HCT116 (cell line): ENCODE results near the gene RYR2. TPM values are rescaled to one million over a fixed set of nuclear protein-coding genes. Genes with fewer than 3 reads are reported as not detected.

Source experiments
- ATAC-seq: fragments of 200-7000 bp; cut with Tn5 transposase; 2 replicates; pipeline ENCODE4 v1.9.1; 2020; ENCODE audit warnings: mild to moderate bottlenecking, moderate library complexity
- BruUV-seq: library from RNA; stranded (reverse); fragments of 400-500 nt; replicated peaks from 2 replicates; lab custom pipeline; 2021; lab: Mats Ljungman, UMichigan
- CTCF ChIA-PET: fragments of 300-600 bp; sonication (Branson Sonifier 250); formaldehyde crosslinking; loops from one replicate; lab custom pipeline; 2021; ENCODE audit warnings: antibody characterized with exemption; lab: Charles Lee
- POLR2A ChIA-PET: fragments of 300-600, 350-600 bp; sonication (Branson Sonifier 250); formaldehyde crosslinking; loops from one replicate; lab custom pipeline; 2021; ENCODE audit warnings: antibody characterized with exemption; lab: Charles Lee
- RAD21 ChIA-PET, 2 experiments: fragments of 300-600 bp; sonication (Branson Sonifier 250); formaldehyde crosslinking; loops; one replicate each; lab custom pipeline; 2023; ENCODE audit warnings: low total read pairs in 2 of 2; ENCODE audit not compliant: uncharacterized antibody in 2 of 2, unreplicated experiment in 2 of 2, low non-redundant PET in 1 of 2; lab: Charles Lee
- DNase-seq: peaks from one replicate; pipeline ENCODE4 v3.0.0-alpha.2; 2010; ENCODE audit warnings: low read depth, low spot score
- H2AFZ ChIP-seq: fragments of 200-600 bp; shearing (Covaris generic), sonication (generic); 2 replicates; pipeline ENCODE4 v1.6.1; 2017; ENCODE audit warnings: low read depth, mixed run types, mixed read lengths, antibody characterized with exemption, low read length; ENCODE audit not compliant: poor library complexity, severe bottlenecking
- H3K27ac ChIP-seq: 2 replicates; pipeline ENCODE4 v1.5.1; 2012; ENCODE audit warnings: low read depth, low read length
- H3K27me3 ChIP-seq: fragments of 200-600 bp; sonication (generic); 2 replicates; pipeline ENCODE4 v1.6.1; 2016; ENCODE audit warnings: mixed run types, low read length, mixed read lengths; ENCODE audit not compliant: insufficient read depth
- H3K36me3 ChIP-seq, 2 experiments: fragments of 200-500 bp in 1 of 2; fragments of 200-600 bp in 1 of 2; sonication (Bioruptor generic) in 1 of 2; sonication (generic) in 1 of 2; 2 replicates each; pipeline versions ENCODE4 v1.5.1 to v1.6.1; 2014 to 2016; ENCODE audit warnings: low read length in 2 of 2, inconsistent platforms in 1 of 2, mixed read lengths in 1 of 2, mixed run types in 1 of 2; ENCODE audit not compliant: insufficient read depth in 2 of 2, control insufficient read depth in 1 of 2
- H3K4me1 ChIP-seq, 2 experiments: fragments of 200-600 bp in 1 of 2; sonication (generic) in 1 of 2; 2 replicates each; pipeline versions ENCODE4 v1.5.1 to v1.6.1; 2012 to 2017; ENCODE audit warnings: low read length in 2 of 2, inconsistent platforms in 1 of 2, mild to moderate bottlenecking in 1 of 2, mixed read lengths in 1 of 2, mixed run types in 1 of 2, moderate library complexity in 1 of 2; ENCODE audit not compliant: insufficient read depth in 2 of 2, control insufficient read depth in 1 of 2
- H3K4me2 ChIP-seq: fragments of 200-600 bp; sonication (generic); 2 replicates; pipeline ENCODE4 v1.6.1; 2017; ENCODE audit warnings: mixed run types, low read length, mixed read lengths
- H3K4me3 ChIP-seq, 2 experiments: fragments of 200-600 bp in 1 of 2; sonication (generic) in 1 of 2; replicated peaks in 1 of 2; 2 replicates each; pipeline ENCODE4 v1.5.1; 2011 to 2016; ENCODE audit warnings: low read length in 2 of 2, control low read depth in 1 of 2, low read depth in 1 of 2, mild to moderate bottlenecking in 1 of 2, mixed read lengths in 1 of 2, mixed run types in 1 of 2
- H3K79me2 ChIP-seq: fragments of 200-600 bp; sonication (generic); 2 replicates; pipeline ENCODE4 v1.6.1; 2017; ENCODE audit warnings: mild to moderate bottlenecking, mixed run types, low read length, moderate library complexity, mixed read lengths; ENCODE audit not compliant: insufficient read depth
- H3K9ac ChIP-seq: fragments of 200-600 bp; sonication (generic); 2 replicates; pipeline ENCODE4 v1.6.1; 2016; ENCODE audit warnings: low read length, mixed read lengths
- H3K9me2 ChIP-seq: fragments of 200-600 bp; sonication (generic), shearing (Covaris generic); 2 replicates; pipeline ENCODE4 v1.6.1; 2017; ENCODE audit warnings: mixed run types, mild to moderate bottlenecking, moderate library complexity; ENCODE audit not compliant: insufficient read depth
- H3K9me3 ChIP-seq, 2 experiments: fragments of 200-500 bp in 1 of 2; fragments of 200-600 bp in 1 of 2; sonication (Bioruptor generic) in 1 of 2; sonication (generic) in 1 of 2; 2 replicates each; pipeline ENCODE4 v1.6.1; 2014 to 2017; ENCODE audit warnings: low read length in 2 of 2, mixed read lengths in 2 of 2, inconsistent platforms in 1 of 2, low read depth in 1 of 2, mild to moderate bottlenecking in 1 of 2, mixed run types in 1 of 2, moderate library complexity in 1 of 2; ENCODE audit not compliant: control insufficient read depth in 1 of 2, insufficient read depth in 1 of 2
- H4K20me1 ChIP-seq: fragments of 200-600 bp; sonication (generic), shearing (Covaris generic); 2 replicates; pipeline ENCODE4 v1.6.1; 2017; ENCODE audit warnings: mixed run types, mild to moderate bottlenecking, moderate library complexity; ENCODE audit not compliant: insufficient read depth
- CBX3 ChIP-seq: IDR thresholded peaks from 2 replicates; pipeline ENCODE4 v1.6.1; 2012; ENCODE audit warnings: low read depth
- EZH2phosphoT487 ChIP-seq: fragments of 200-600 bp; IDR thresholded peaks from 2 replicates; pipeline ENCODE4 v1.6.1; 2018; ENCODE audit warnings: antibody characterized with exemption, borderline replicate concordance
- FOSL1 ChIP-seq: IDR thresholded peaks from 2 replicates; pipeline ENCODE4 v1.6.1; 2012; ENCODE audit warnings: low read depth
- JUND ChIP-seq: IDR thresholded peaks from 2 replicates; pipeline ENCODE4 v1.6.1; 2012
- MAX ChIP-seq: IDR thresholded peaks from 2 replicates; pipeline ENCODE4 v1.6.1; 2012
- POLR2A ChIP-seq: IDR thresholded peaks from 2 replicates; pipeline ENCODE4 v1.7.0; 2011; ENCODE audit warnings: borderline replicate concordance; ENCODE audit not compliant: insufficient read depth, insufficient read length; ENCODE audit errors: extremely low read depth
- POLR2AphosphoS5 ChIP-seq: IDR thresholded peaks from 2 replicates; pipeline ENCODE4 v1.6.1; 2011; ENCODE audit warnings: mild to moderate bottlenecking, low read depth, low read length, moderate library complexity
- RAD21 ChIP-seq: IDR thresholded peaks from 2 replicates; pipeline ENCODE4 v1.6.1; 2012; ENCODE audit warnings: low read depth, mild to moderate bottlenecking
- REST ChIP-seq: IDR thresholded peaks from 2 replicates; pipeline ENCODE4 v1.6.1; 2012; ENCODE audit warnings: low read depth
- SIN3A ChIP-seq: IDR thresholded peaks from 2 replicates; pipeline ENCODE4 v1.6.1; 2012; ENCODE audit warnings: low read depth
- SP1 ChIP-seq: IDR thresholded peaks from 2 replicates; pipeline ENCODE4 v1.6.1; 2012; ENCODE audit warnings: low read depth
- SRF ChIP-seq: IDR thresholded peaks from 2 replicates; pipeline ENCODE4 v1.6.1; 2012; ENCODE audit warnings: low read depth
- TCF7L2 ChIP-seq: IDR thresholded peaks from 2 replicates; pipeline ENCODE4 v1.7.0; 2011; ENCODE audit warnings: borderline replicate concordance, inconsistent platforms; ENCODE audit not compliant: insufficient read depth, insufficient read length; ENCODE audit errors: extremely low read depth
- ZFX ChIP-seq: fragments of 450-650 bp; IDR thresholded peaks from 2 replicates; pipeline ENCODE4 v1.6.1; 2017
- ZNF274 ChIP-seq: fragments of 200-500 bp; sonication (Bioruptor generic); IDR thresholded peaks from 2 replicates; pipeline ENCODE4 v1.6.1; 2014; ENCODE audit warnings: mild to moderate bottlenecking, low read depth, low read length, inconsistent platforms
- intact Hi-C: fragments of 100-400 bp; cut with micrococcal nuclease; formaldehyde crosslinking; loops from 2 replicates; pipeline ENCODE4 v1.10.0; 2022
- total RNA-seq: library from RNA; stranded (reverse); gene quantifications from one replicate; pipeline ENCODE4 v1.2.1, GENCODE V29; 2021; ENCODE audit not compliant: unreplicated experiment

RYR2 gene
- total RNA-seq, 1 experiment from 2014 or later, result 0.02 TPM

GRCh38 chr1:237713916-237714315 lies 671.9 kb downstream of the RYR2 start:
- no peak for ATAC-seq
- TF ChIP-seq SIN3A, result no peak
- no peak for TF ChIP-seq SP1
- TF ChIP-seq ZFX, result no peak
- TF ChIP-seq POLR2A, result no peak
- Histone ChIP-seq H3K4me2 (no peak overlapping the region), H2AFZ (no peak overlapping the region), H4K20me1 (no peaks in the 10 kb centered on the region), H3K4me1 (no peaks in the 10 kb centered on the region), H3K27me3 (no peaks in the 10 kb centered on the region), H3K9me2 (no peaks in the 10 kb centered on the region), H3K9ac (no peak overlapping the region), H3K36me3 (no peaks in the 10 kb centered on the region), H3K4me3 (no peak overlapping the region), H3K79me2 (no peaks in the 10 kb centered on the region), H3K27ac (no peak overlapping the region), H3K9me3 (peaks cover 12 to 15% of the 10 kb centered on the region in 2 experiments; a peak in 2 of 4 replicates)
- intact Hi-C loops, result no loop called here
- ChIA-PET CTCF (no interaction called here), RAD21 (no interaction called here), POLR2A (no interaction called here)
- BruUV-seq, result no TSS peak
- DNase-seq, result no peak

- Histone ChIP-seq H3K9me2 (no peaks in the 10 kb centered on the region), H3K27ac (no peak overlapping the region), H3K4me3 (no peak overlapping the region), H3K79me2 (no peaks in the 10 kb centered on the region), H3K4me2 (no peak overlapping the region), H3K9me3 (peaks cover 7 to 9% of the 10 kb centered on the region in 2 experiments; a peak in 2 of 4 replicates), H2AFZ (no peak overlapping the region), H3K27me3 (no peaks in the 10 kb centered on the region), H4K20me1 (no peaks in the 10 kb centered on the region), H3K9ac (no peak overlapping the region), H3K36me3 (no peaks in the 10 kb centered on the region), H3K4me1 (no peaks in the 10 kb centered on the region)
- BruUV-seq, result no TSS peak
- ChIA-PET CTCF (no interaction called here), RAD21 (no interaction called here), POLR2A (no interaction called here)
- intact Hi-C loops, result no loop called here
- TF ChIP-seq SIN3A (no peak), FOSL1 (no peak), EZH2phosphoT487 (no peak), JUND (no peak), POLR2A (no peak), CBX3 (no peak), POLR2AphosphoS5 (no peak), ZNF274 (no peak), MAX (no peak), ZFX (no peak), TCF7L2 (no peak), REST (no peak), SRF (no peak), RAD21 (no peak)
- no peak for ATAC-seq
- DNase-seq, result no peak
Measured at GRCh38 chr1:237717106-237717505, 675.1 kb downstream of the RYR2 start.
